NOMO-1 (cell line): ENCODE results near the gene ESPNL.

ENCODE experiments used
- DNase-seq, 2 experiments: peaks; one replicate each; lab custom pipeline; 2025; ENCODE audit not compliant: unreplicated experiment in 2 of 2; lab: John Stamatoyannopoulos, UW

ESPNL gene

GRCh38 chr2:238152771-238153688 is 52.9 kb downstream of the ESPNL start:
- DNase-seq: no peak

- DNase-seq: no peak
Measured at GRCh38 chr2:238154570-238154969, 54.4 kb downstream of the ESPNL start.

GRCh38 chr2:238155051-238155760 is 55.1 kb downstream of the ESPNL start:
- no peak for DNase-seq

GRCh38 chr2:238155761-238156694 is 55.9 kb downstream of the ESPNL start:
- no peak for DNase-seq

GRCh38 chr2:238157506-238158017 is 57.4 kb downstream of the ESPNL start:
- no peak for DNase-seq

- DNase-seq: no peak
Measured at GRCh38 chr2:238158018-238158508, 57.9 kb downstream of the ESPNL start.

- DNase-seq: peak; percentile 14 to 48
Measured at GRCh38 chr2:238158509-238159070, 58.5 kb downstream of the ESPNL start, which contains the start of gene ERFE. Gene ERFE, plus strand, starts transcription at chr2:238158970. Its CDS starts 38 bp downstream, at chr2:238159008.

- peak; percentile 22 to 25 for DNase-seq
Measured at GRCh38 chr2:238159071-238159539, 59.0 kb downstream of the ESPNL start.

- no peak for DNase-seq
Measured at GRCh38 chr2:238159661-238160205, 59.6 kb downstream of the ESPNL start.

GRCh38 chr2:238160206-238161129 is 60.3 kb downstream of the ESPNL start:
- peak in 1 of 2 experiments; percentile 28 for DNase-seq

GRCh38 chr2:238161291-238162051 is 61.3 kb downstream of the ESPNL start:
- DNase-seq: no peak

- no peak for DNase-seq
Measured at GRCh38 chr2:238162251-238162845, 62.2 kb downstream of the ESPNL start.

- DNase-seq: no peak
Measured at GRCh38 chr2:238162846-238163441, 62.8 kb downstream of the ESPNL start.

GRCh38 chr2:238163481-238164198 is 63.5 kb downstream of the ESPNL start:
- no peak for DNase-seq

- no peak for DNase-seq
Measured at GRCh38 chr2:238164906-238165287, 64.8 kb downstream of the ESPNL start.

- DNase-seq: no peak
Measured at GRCh38 chr2:238165288-238165921, 65.3 kb downstream of the ESPNL start.
